ENCODE data around the gene RASGRF2.

The RASGRF2 gene

DNA sequence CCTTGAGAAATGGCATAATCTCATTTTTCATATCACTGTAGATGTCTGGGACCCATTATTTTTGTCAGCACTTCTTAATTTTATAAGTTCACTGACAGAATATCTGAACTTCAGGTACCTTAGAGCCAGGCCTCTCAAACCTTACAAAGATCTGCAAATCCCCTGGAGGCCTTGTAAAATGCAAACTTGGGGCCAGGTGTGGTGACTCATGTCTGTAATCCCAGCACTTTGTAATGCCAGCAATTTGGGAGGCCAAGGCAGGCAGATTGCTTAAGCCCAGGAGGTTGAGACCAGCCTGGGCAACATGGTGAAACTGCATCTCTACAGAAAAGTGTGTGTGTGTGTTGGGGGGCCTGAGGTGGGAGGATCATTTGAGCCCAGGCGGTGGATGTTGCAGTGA is 30.8 kb downstream of the RASGRF2 start:
- Histone ChIP-seq H3K27ac (ENCODE audit: insufficient read depth, low read depth, low read length, poor library complexity, severe bottlenecking) (no peak overlapping the region), H3K27me3 (ENCODE audit: control insufficient read depth, insufficient read depth, low read length, poor library complexity, severe bottlenecking) (no peaks in the 10 kb centered on the region), H3K9me3 (ENCODE audit: control insufficient read depth, low read length) (no peaks in the 10 kb centered on the region), H3K36me3 (ENCODE audit: control insufficient read depth, insufficient read depth, low read length) (no peaks in the 10 kb centered on the region), H3K4me3 (ENCODE audit: insufficient read depth, low read depth, low read length) (no peak overlapping the region), H3K4me1 (ENCODE audit: control insufficient read depth, insufficient read depth, low read length) (no peaks in the 10 kb centered on the region)
- WGBS, 2 experiments = 64 to 83% methylated on average over 1 of the region's 1 CpG

DNA sequence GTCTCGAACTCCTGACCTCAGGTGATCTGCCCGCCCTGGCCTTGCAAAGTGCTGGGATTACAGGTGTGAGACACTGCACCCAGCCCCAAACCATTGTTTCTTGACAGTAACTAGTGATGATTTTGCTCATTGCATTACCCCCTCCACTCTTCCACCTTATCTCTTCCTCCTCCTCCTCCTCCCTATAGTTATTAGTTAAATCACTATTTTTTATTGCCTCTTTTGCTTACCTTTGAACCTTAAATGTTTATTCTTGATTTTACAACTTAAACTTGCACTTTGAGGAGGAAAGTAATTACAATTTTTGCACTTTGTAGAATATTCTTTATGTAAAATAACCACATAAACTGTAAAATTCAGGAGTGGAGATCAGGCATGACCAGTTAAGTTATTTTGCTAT is 35.7 kb downstream of the RASGRF2 start:
- H3K9me3 ChIP-seq (ENCODE audit: control insufficient read depth, low read length) = no peaks in the 10 kb centered on the region

DNA sequence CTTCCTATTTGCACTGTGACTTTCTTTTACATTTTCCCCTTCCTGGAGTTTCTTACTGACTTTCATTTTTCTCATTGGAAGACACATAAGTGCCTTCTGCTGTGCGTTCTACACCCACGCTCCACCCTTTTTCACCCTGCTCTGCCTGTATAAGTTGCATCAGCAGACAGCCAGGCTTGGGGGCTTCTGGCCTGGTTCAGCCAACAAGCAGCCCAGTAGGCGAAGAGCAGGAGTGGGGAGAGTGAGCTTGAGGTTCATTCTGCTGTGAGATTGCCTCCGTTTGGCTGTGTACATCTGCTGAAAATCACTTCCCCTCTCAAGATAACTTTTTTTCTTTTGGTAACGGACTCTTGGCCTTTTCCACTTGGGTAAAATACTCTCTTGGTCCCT is 38.4 kb downstream of the RASGRF2 start:
- WGBS, 2 experiments = 91 to 94% methylated on average over 5 of the region's 5 CpGs
- Histone ChIP-seq H3K9me3 (ENCODE audit: control insufficient read depth, low read length) (no peaks in the 10 kb centered on the region), H3K27me3 (ENCODE audit: control insufficient read depth, insufficient read depth, low read length, poor library complexity, severe bottlenecking) (no peaks in the 10 kb centered on the region), H3K4me1 (ENCODE audit: control insufficient read depth, insufficient read depth, low read length) (no peaks in the 10 kb centered on the region), H3K4me3 (ENCODE audit: insufficient read depth, low read depth, low read length) (no peak overlapping the region), H3K27ac (ENCODE audit: insufficient read depth, low read depth, low read length, poor library complexity, severe bottlenecking) (no peak overlapping the region), H3K36me3 (ENCODE audit: control insufficient read depth, insufficient read depth, low read length) (no peaks in the 10 kb centered on the region)

More for the DNA sequence above, 35.7 kb downstream of the RASGRF2 start:
- Histone ChIP-seq H3K27ac (ENCODE audit: insufficient read depth, low read depth, low read length, poor library complexity, severe bottlenecking) (no peak overlapping the region), H3K4me3 (ENCODE audit: insufficient read depth, low read depth, low read length) (no peak overlapping the region), H3K36me3 (ENCODE audit: control insufficient read depth, insufficient read depth, low read length) (no peaks in the 10 kb centered on the region), H3K4me1 (ENCODE audit: control insufficient read depth, insufficient read depth, low read length) (no peaks in the 10 kb centered on the region), H3K27me3 (ENCODE audit: control insufficient read depth, insufficient read depth, low read length, poor library complexity, severe bottlenecking) (no peaks in the 10 kb centered on the region)
- WGBS, 2 experiments = 92 to 94% methylated on average over 2 of the region's 2 CpGs

DNA sequence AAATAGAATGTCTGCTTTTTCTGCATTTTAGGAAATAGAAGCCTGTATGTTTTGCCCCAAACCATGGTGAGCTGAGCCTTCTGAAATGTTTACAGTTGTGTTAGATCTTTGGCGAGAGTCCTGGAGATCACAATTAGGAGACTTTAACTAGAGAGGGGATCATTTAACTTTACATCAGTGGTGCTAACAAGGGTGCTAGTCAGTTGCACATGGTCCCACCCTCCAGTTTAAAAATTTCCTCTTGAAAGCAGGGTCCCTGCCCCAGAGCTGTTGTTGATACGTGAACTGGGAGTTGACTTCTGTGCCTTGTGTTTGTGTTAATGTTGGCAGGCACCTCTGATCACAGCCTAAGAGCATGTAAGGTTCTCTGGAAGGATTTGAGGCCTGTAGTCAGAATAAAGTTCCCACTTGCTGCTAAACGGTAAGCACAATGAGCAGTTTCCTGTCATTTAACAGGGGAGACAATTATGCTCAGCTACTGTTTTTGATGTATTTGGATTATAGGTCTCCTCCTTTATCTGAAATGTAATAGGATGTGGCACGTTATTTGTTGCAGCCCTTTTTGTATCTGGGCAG is 43.7 kb downstream of the RASGRF2 start:
- WGBS, 2 experiments = 90 to 95% methylated on average over 4 of the region's 4 CpGs
- Histone ChIP-seq H3K4me1 (ENCODE audit: control insufficient read depth, insufficient read depth, low read length) (no peaks in the 10 kb centered on the region), H3K4me3 (ENCODE audit: insufficient read depth, low read depth, low read length) (no peak overlapping the region), H3K9me3 (ENCODE audit: control insufficient read depth, low read length) (no peaks in the 10 kb centered on the region), H3K36me3 (ENCODE audit: control insufficient read depth, insufficient read depth, low read length) (no peaks in the 10 kb centered on the region), H3K27me3 (ENCODE audit: control insufficient read depth, insufficient read depth, low read length, poor library complexity, severe bottlenecking) (no peaks in the 10 kb centered on the region), H3K27ac (ENCODE audit: insufficient read depth, low read depth, low read length, poor library complexity, severe bottlenecking) (no peak overlapping the region)

DNA sequence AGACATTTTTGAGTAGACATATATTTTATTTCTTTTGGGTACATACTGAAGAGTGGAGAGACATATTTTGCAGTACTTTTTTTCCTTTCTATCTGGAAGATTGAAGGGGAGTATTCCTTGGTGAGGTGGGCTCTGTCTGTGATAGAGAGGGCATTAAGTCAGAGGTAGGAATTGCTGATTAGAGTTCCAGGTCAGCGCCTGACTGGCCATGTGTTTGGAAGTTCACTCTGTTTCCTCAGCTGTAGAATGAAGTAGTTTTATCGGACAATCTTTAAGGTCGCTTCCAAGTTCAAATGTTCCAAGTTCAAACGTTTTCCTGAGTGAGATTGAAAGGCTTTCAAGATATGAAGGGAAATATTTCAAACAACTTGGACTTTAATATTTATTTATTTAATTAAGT is 45.5 kb downstream of the RASGRF2 start:
- no peaks in the 10 kb centered on the region for H3K27me3 ChIP-seq (ENCODE audit: control insufficient read depth, insufficient read depth, low read length, poor library complexity, severe bottlenecking)
- 93 to 94% methylated on average over 3 to 4 of the region's 4 CpGs for WGBS, 2 experiments
- H3K4me1 ChIP-seq (ENCODE audit: control insufficient read depth, insufficient read depth, low read length) = no peaks in the 10 kb centered on the region
- H3K27ac ChIP-seq (ENCODE audit: insufficient read depth, low read depth, low read length, poor library complexity, severe bottlenecking) = no peak overlapping the region
- no peaks in the 10 kb centered on the region for H3K36me3 ChIP-seq (ENCODE audit: control insufficient read depth, insufficient read depth, low read length)
- no peak overlapping the region for H3K4me3 ChIP-seq (ENCODE audit: insufficient read depth, low read depth, low read length)
- H3K9me3 ChIP-seq (ENCODE audit: control insufficient read depth, low read length) = no peaks in the 10 kb centered on the region

DNA sequence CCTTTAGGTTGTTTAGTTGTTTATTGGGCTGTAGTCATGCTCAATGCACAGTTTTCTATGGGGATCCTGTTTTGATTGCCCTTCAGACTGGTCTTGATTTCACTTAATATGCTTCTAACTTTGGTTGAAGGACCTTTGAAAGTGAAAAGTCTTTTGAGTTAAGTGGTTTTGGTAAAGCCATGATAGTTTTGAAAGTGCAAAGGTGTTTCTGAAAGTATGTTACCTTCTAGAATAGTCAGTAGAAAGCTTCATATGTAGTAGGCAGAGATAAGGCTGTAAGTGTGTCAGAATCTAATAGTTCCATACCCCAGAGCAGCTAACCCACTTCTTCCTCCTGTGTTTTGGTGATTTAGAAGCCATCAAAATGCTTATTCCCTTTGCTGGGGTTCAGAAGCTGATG is 46.1 kb downstream of the RASGRF2 start:
- Histone ChIP-seq H3K36me3 (ENCODE audit: control insufficient read depth, insufficient read depth, low read length) (no peaks in the 10 kb centered on the region), H3K4me3 (ENCODE audit: insufficient read depth, low read depth, low read length) (no peak overlapping the region), H3K27ac (ENCODE audit: insufficient read depth, low read depth, low read length, poor library complexity, severe bottlenecking) (no peak overlapping the region), H3K27me3 (ENCODE audit: control insufficient read depth, insufficient read depth, low read length, poor library complexity, severe bottlenecking) (no peaks in the 10 kb centered on the region), H3K4me1 (ENCODE audit: control insufficient read depth, insufficient read depth, low read length) (no peaks in the 10 kb centered on the region), H3K9me3 (ENCODE audit: control insufficient read depth, low read length) (no peaks in the 10 kb centered on the region)

DNA sequence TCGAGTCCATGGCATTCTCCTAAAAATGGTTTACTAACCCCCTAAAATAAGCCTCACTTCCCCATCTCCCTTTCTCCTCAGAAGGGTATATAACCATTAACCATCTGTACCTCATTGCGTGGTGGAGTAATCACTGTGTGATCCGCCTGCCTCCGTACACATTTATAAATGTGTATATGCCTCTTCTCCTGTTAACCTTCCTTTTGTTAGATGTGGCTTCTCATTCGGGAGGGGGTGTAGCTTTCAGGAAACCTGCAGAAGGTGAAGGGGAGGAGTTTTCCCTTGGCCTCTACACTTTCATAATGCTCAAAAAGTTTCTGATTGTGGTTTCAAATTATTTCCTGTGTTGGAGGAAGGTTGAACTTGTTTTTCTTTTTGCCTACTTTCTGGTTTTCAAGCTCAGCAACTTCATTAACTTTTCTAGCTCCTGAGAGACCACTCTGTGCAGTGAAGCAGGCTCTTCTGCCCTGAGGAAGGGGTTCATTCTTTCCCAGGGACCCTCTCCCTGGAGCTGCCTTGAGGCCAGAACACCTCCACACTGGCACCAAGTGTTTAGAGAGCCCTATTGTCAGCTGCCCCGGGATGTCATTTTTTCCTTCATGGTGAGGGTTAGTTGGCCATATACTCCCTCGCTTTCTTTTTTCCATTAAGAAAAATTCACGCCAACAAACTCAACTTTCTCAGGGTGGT is 46.9 kb downstream of the RASGRF2 start:
- Histone ChIP-seq H3K4me1 (ENCODE audit: control insufficient read depth, insufficient read depth, low read length) (no peaks in the 10 kb centered on the region), H3K36me3 (ENCODE audit: control insufficient read depth, insufficient read depth, low read length) (no peaks in the 10 kb centered on the region), H3K9me3 (ENCODE audit: control insufficient read depth, low read length) (no peaks in the 10 kb centered on the region), H3K4me3 (ENCODE audit: insufficient read depth, low read depth, low read length) (no peak overlapping the region), H3K27me3 (ENCODE audit: control insufficient read depth, insufficient read depth, low read length, poor library complexity, severe bottlenecking) (no peaks in the 10 kb centered on the region), H3K27ac (ENCODE audit: insufficient read depth, low read depth, low read length, poor library complexity, severe bottlenecking) (no peak overlapping the region)
- WGBS, 2 experiments = 93 to 99% methylated on average over 8 of the region's 8 CpGs

DNA sequence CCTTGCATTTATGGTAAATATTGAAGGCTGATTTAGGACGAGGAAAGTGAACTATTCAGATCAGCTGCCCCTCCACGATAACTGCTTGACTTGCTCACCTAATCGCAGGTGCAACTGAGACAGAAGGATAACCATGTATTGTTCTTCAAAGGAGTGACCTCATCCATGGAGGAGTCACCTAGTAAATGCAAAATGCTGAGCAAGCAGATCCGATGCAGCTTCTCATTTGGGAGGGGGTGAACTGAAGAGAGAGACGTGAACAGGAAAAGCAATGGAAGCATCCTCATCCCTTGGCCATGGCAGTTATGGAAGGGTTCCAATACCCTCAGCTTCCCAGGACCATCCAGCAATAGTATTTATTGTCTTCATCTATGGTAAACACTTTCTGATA is 47.5 kb downstream of the RASGRF2 start:
- no peak overlapping the region for H3K4me3 ChIP-seq (ENCODE audit: insufficient read depth, low read depth, low read length)
- no peaks in the 10 kb centered on the region for H3K9me3 ChIP-seq (ENCODE audit: control insufficient read depth, low read length)
- H3K27ac ChIP-seq (ENCODE audit: insufficient read depth, low read depth, low read length, poor library complexity, severe bottlenecking) = no peak overlapping the region
- no peaks in the 10 kb centered on the region for H3K27me3 ChIP-seq (ENCODE audit: control insufficient read depth, insufficient read depth, low read length, poor library complexity, severe bottlenecking)
- H3K4me1 ChIP-seq (ENCODE audit: control insufficient read depth, insufficient read depth, low read length) = no peaks in the 10 kb centered on the region
- no peaks in the 10 kb centered on the region for H3K36me3 ChIP-seq (ENCODE audit: control insufficient read depth, insufficient read depth, low read length)
- WGBS, 2 experiments = 93 to 94% methylated on average over 5 of the region's 5 CpGs

DNA sequence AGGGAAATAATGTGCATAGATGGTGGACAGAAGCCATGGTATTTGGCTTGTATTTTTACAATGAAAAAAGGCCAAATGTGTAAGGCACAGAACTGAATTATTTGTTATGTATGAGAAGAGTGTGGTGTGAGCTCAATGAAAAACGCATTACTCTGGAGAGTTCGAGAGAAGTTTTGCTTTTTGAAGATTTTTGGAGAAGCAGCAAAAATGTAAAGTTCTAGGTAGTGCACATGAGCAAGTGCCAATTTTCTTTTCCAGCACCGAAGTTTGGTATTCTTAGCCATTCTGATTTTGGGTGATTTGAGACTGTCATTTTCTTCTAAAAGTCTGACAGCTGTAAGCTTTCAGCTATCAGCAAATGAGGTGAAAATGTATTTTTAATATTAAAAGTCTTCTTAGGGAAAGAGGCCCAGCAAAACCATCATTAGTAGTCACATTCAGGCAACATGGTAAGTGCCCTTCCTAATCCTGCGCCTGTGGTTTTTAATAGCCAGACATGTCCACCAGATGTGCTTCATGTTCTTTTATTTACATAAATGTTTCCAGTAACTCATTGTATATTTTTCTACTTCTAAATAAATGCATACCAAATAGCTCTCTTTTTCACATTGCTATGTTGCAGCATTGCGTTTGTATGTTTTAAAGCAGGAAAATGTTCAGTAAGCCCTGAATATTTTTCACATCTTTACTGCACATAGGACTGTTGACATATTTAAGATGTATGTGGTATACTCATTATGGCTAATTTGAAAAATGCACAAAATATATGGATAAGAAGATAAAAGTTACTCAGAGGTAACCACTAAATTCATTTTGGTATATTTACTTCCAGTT is 50.4 kb downstream of the RASGRF2 start:
- Histone ChIP-seq H3K4me1 (ENCODE audit: control insufficient read depth, insufficient read depth, low read length) (no peaks in the 10 kb centered on the region), H3K4me3 (ENCODE audit: insufficient read depth, low read depth, low read length) (no peak overlapping the region), H3K27me3 (ENCODE audit: control insufficient read depth, insufficient read depth, low read length, poor library complexity, severe bottlenecking) (no peaks in the 10 kb centered on the region), H3K27ac (ENCODE audit: insufficient read depth, low read depth, low read length, poor library complexity, severe bottlenecking) (no peak overlapping the region), H3K36me3 (ENCODE audit: control insufficient read depth, insufficient read depth, low read length) (no peaks in the 10 kb centered on the region), H3K9me3 (ENCODE audit: control insufficient read depth, low read length) (no peaks in the 10 kb centered on the region)
- 92 to 98% methylated on average over 4 to 5 of the region's 5 CpGs for WGBS, 2 experiments

DNA sequence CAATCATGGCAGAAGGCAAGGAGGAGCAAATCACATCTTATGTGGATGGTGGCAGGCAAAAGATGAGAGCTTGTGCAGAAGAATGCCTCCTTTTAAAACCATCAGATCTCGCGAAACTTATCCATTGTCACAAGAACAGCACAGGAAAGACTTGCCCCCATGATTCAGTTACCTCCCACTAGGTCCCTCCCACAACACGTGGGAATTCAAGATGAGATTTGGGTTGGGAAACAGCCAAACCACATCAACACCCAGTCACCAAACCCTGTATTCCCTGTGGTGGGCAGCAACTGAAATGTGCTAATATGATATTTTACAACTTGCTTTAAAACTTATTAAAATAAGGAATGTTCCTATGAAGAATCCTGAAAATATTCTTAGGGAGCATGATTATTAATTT is 54.2 kb downstream of the RASGRF2 start:
- Histone ChIP-seq H3K4me3 (ENCODE audit: insufficient read depth, low read depth, low read length) (no peak overlapping the region), H3K36me3 (ENCODE audit: control insufficient read depth, insufficient read depth, low read length) (no peaks in the 10 kb centered on the region), H3K9me3 (ENCODE audit: control insufficient read depth, low read length) (no peaks in the 10 kb centered on the region), H3K4me1 (ENCODE audit: control insufficient read depth, insufficient read depth, low read length) (no peaks in the 10 kb centered on the region), H3K27ac (ENCODE audit: insufficient read depth, low read depth, low read length, poor library complexity, severe bottlenecking) (no peak overlapping the region), H3K27me3 (ENCODE audit: control insufficient read depth, insufficient read depth, low read length, poor library complexity, severe bottlenecking) (no peaks in the 10 kb centered on the region)
- 70 to 97% methylated on average over 3 of the region's 3 CpGs for WGBS, 2 experiments

All from ectodermal cell (in vitro differentiated cells).